ENCODE results near the gene NRXN3. TPM values are rescaled to one million over a fixed set of nuclear protein-coding genes. Genes with fewer than 3 reads are reported as not detected.

The NRXN3 gene
- total RNA-seq, 1 experiment from 2014 or later = 1.1 TPM

DNA sequence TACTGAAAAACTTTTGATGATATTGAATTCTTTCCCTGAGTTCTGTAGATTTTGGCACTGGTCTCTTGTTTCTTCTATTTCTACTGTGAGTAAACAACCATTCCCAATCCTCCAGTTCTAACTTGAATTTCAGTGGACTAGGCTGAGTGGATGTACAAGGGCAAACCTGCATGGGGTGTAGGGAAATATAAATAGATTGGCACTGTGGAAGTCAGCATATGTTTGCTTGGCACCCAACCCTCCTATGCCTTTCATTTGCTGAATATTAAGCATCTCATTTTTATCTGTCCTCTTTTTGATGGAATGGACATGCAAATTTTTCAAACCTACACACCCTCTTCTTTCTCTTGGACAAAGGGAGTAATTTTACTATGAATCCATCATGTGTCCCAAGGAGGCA, 1212.9 kb downstream of the NRXN3 start:
- TF ChIP-seq EZH2phosphoT487 (IDR thresholded peaks at IDR 0.05; ENCODE audit: borderline replicate concordance, low read length) (no peak), EZH2 (IDR thresholded peaks at IDR 0.05; ENCODE audit: low read length, unreplicated experiment) (no peak)
- TF ChIP-seq, protein P1, sequence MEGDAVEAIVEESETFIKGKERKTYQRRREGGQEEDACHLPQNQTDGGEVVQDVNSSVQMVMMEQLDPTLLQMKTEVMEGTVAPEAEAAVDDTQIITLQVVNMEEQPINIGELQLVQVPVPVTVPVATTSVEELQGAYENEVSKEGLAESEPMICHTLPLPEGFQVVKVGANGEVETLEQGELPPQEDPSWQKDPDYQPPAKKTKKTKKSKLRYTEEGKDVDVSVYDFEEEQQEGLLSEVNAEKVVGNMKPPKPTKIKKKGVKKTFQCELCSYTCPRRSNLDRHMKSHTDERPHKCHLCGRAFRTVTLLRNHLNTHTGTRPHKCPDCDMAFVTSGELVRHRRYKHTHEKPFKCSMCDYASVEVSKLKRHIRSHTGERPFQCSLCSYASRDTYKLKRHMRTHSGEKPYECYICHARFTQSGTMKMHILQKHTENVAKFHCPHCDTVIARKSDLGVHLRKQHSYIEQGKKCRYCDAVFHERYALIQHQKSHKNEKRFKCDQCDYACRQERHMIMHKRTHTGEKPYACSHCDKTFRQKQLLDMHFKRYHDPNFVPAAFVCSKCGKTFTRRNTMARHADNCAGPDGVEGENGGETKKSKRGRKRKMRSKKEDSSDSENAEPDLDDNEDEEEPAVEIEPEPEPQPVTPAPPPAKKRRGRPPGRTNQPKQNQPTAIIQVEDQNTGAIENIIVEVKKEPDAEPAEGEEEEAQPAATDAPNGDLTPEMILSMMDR (conservative IDR thresholded peaks at IDR 0.05; ENCODE audit: low read depth, low read length) = no peak
- Histone ChIP-seq H3K4me3 (ENCODE audit: low read length) (no peak overlapping the region), H3K9ac (ENCODE audit: low read length) (no peak overlapping the region), H3K9me3 (ENCODE audit: low read length) (no peaks in the 10 kb centered on the region), H4K20me1 (ENCODE audit: low read length) (no peaks in the 10 kb centered on the region), H2AFZ (ENCODE audit: low read length) (no peak overlapping the region), H3K36me3 (ENCODE audit: low read depth, low read length) (no peaks in the 10 kb centered on the region), H3K27ac (ENCODE audit: low read length) (no peak overlapping the region), H3K4me2 (ENCODE audit: low read length) (no peak overlapping the region), H3K27me3 (ENCODE audit: low read length) (no peaks in the 10 kb centered on the region), H3K79me2 (ENCODE audit: low read length) (no peaks in the 10 kb centered on the region), H3F3A (ENCODE audit: low read length, unreplicated experiment) (no peaks in the 10 kb centered on the region), H3K4me1 (ENCODE audit: insufficient read depth, low read length) (no peaks in the 10 kb centered on the region), H3K9me2 (replicated peaks; ENCODE audit: low read length) (no peaks in the 10 kb centered on the region)
- intact Hi-C loops (cut with micrococcal nuclease) = no loop called here
- DNase-seq (no peak), ATAC-seq (no peak)
- ChIA-PET POLR2A (ENCODE audit: unreplicated experiment) (no interaction called here), CTCF (no interaction called here)
- no TSS peak for BruUV-seq (replicated peaks)

DNA sequence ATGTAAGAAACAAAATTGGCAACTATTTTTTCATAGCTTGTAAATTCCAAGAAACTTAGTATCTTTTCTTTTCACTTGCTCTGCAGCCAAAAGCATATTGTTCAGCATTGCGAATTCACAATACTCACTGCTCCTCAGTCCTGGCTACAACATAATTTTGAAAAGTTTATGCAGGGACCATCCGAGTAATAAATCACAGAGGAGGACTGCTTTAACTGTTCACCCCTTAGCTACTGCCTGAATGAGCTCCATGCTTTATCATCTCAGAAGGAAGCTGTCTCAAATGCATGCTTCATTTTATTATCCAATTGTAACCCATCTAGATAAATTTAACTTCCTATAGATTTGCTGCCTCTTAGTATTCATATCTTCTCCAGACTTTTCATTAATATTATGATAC, 1213.3 kb downstream of the NRXN3 start:
- no peaks in the 10 kb centered on the region for H3K9me2 ChIP-seq (replicated peaks; ENCODE audit: low read length)
- POLR2A ChIA-PET (ENCODE audit: unreplicated experiment) = no interaction called here
- H3K79me2 ChIP-seq (ENCODE audit: low read length) = no peaks in the 10 kb centered on the region
- no TSS peak for BruUV-seq (replicated peaks)
- intact Hi-C loops (cut with micrococcal nuclease) = no loop called here
- no peaks in the 10 kb centered on the region for H4K20me1 ChIP-seq (ENCODE audit: low read length)
- H2AFZ ChIP-seq (ENCODE audit: low read length) = no peak overlapping the region
- H3K4me2 ChIP-seq (ENCODE audit: low read length) = no peak overlapping the region
- H3K27ac ChIP-seq (ENCODE audit: low read length) = no peak overlapping the region
- CTCF ChIA-PET = no interaction called here
- TF ChIP-seq, protein P1 (conservative IDR thresholded peaks at IDR 0.05; ENCODE audit: low read depth, low read length) = no peak
- TF ChIP-seq EZH2phosphoT487 (IDR thresholded peaks at IDR 0.05; ENCODE audit: borderline replicate concordance, low read length) = no peak
- no peak for TF ChIP-seq EZH2 (IDR thresholded peaks at IDR 0.05; ENCODE audit: low read length, unreplicated experiment)
- no peak overlapping the region for H3K9ac ChIP-seq (ENCODE audit: low read length)
- ATAC-seq (no peak), DNase-seq (no peak)
- H3K27me3 ChIP-seq (ENCODE audit: low read length) = no peaks in the 10 kb centered on the region
- H3K9me3 ChIP-seq (ENCODE audit: low read length) = no peaks in the 10 kb centered on the region
- H3K36me3 ChIP-seq (ENCODE audit: low read depth, low read length) = no peaks in the 10 kb centered on the region
- no peaks in the 10 kb centered on the region for H3K4me1 ChIP-seq (ENCODE audit: insufficient read depth, low read length)
- H3F3A ChIP-seq (ENCODE audit: low read length, unreplicated experiment) = no peaks in the 10 kb centered on the region
- H3K4me3 ChIP-seq (ENCODE audit: low read length) = no peak overlapping the region

DNA sequence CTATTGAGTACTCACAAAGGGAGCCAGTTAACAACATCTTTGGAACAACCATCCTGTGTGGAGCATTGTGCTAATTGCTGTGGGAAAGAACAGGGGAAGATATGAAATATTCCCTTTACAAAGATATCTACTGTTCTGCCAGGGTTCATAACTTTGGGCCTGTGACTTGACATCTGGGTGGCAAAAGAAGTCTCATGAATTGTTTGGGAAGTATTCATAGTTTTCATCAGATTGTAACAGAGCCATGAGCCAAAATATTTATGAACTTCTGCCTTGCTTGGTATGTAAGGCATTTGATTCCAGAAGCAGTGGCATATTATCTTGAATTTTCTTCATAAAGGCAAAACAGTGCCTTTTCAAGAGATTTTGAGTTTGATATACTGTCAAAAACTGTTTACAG, 1224.9 kb downstream of the NRXN3 start:
- TF ChIP-seq EZH2 (IDR thresholded peaks at IDR 0.05; ENCODE audit: low read length, unreplicated experiment) = no peak
- TF ChIP-seq, protein P1 (conservative IDR thresholded peaks at IDR 0.05; ENCODE audit: low read depth, low read length) = no peak
- TF ChIP-seq EZH2phosphoT487 (IDR thresholded peaks at IDR 0.05; ENCODE audit: borderline replicate concordance, low read length) = no peak
- H3K36me3 ChIP-seq (ENCODE audit: low read depth, low read length) = no peaks in the 10 kb centered on the region
- POLR2A ChIA-PET (ENCODE audit: unreplicated experiment) = no interaction called here
- H3K79me2 ChIP-seq (ENCODE audit: low read length) = no peaks in the 10 kb centered on the region
- no TSS peak for BruUV-seq (replicated peaks)
- no peak for DNase-seq
- intact Hi-C loops (cut with micrococcal nuclease) = no loop called here
- H3K4me1 ChIP-seq (ENCODE audit: insufficient read depth, low read length) = no peaks in the 10 kb centered on the region
- H3F3A ChIP-seq (ENCODE audit: low read length, unreplicated experiment) = no peaks in the 10 kb centered on the region
- H3K9me2 ChIP-seq (replicated peaks; ENCODE audit: low read length) = no peaks in the 10 kb centered on the region
- H3K4me2 ChIP-seq (ENCODE audit: low read length) = no peak overlapping the region
- no peak overlapping the region for H3K27ac ChIP-seq (ENCODE audit: low read length)
- H3K9me3 ChIP-seq (ENCODE audit: low read length) = no peaks in the 10 kb centered on the region
- no peak overlapping the region for H3K4me3 ChIP-seq (ENCODE audit: low read length)
- no peak for ATAC-seq
- no peak overlapping the region for H2AFZ ChIP-seq (ENCODE audit: low read length)
- H3K27me3 ChIP-seq (ENCODE audit: low read length) = no peaks in the 10 kb centered on the region
- H4K20me1 ChIP-seq (ENCODE audit: low read length) = no peaks in the 10 kb centered on the region
- CTCF ChIA-PET = no interaction called here
- H3K9ac ChIP-seq (ENCODE audit: low read length) = no peak overlapping the region
